ENCODE data around the gene IL26.
"Not testable (repeated sequence)": the region's sequence is repeated elsewhere in the genome, so short reads cannot be mapped to it uniquely, and the experiment has no call there.

Gene IL26

DNA sequence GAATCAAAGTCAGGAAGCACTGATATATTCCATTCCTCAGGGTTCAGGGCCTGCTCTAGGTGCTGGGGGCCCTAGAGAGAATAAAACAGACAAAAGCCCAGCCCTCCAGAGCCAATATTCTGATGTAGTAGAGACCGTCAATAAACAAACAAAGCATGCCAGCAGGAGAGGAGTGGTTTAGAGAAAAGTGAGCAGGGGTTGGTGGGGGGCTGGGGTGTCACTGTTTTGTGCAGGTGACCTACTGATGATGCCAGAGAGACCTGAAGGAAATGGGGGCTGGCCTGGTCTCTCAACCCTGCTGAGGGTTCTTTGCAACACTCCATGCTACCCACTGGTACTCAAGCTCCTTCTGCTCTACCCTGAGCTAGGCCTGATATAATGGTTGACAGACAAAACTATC is 26.5 kb downstream of the IL26 start:
- no peak for DNase-seq (ENCODE audit: low read depth)

DNA sequence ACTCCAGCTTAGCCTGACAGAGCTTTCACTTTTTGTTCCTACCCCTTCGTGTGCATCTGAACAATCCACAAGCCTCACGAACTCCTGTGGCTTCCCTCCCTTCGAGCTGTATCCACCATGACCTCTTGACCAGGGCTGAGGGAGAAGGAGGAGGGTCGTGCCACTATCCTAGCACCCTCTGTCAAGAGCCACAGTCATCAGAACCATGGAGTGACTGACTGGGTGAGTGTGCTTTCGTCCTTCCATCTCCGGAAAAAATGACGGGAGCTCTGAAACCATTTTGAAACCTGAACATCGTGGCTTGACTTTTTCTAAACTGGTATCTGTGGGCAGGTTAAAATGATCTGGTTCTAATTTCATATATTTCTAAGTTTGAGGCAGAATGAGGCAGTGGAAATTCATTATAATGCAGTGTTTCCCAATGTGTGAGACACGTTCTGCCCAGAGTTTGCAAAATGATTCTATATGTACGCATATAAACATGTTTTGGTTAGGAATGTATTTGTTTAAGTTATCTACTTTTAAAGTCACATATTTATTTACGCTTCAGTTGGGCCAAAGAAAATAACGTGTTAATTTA is 27.0 kb downstream of the IL26 start:
- DNase-seq (ENCODE audit: low read depth), result no peak

DNA sequence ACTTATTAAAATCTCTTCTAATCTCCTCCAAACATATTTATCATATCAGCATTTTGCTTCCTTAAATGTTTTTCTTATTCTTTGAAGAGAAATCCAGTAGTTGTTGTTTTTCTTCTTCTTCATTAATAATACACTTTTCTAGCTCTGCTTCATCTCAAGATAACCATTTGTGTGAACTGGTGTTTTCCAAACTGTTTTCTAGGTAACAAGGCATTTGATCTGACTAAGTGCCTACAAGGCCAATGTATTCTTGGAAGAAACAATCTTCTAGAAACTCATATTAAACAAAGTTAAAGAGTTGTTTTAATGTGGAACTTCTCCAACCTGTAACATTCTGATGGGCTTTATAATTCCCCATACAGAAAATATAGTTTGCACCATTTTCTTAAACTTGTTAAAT is 35.3 kb downstream of the IL26 start:
- no peak for DNase-seq (ENCODE audit: low read depth)

DNA sequence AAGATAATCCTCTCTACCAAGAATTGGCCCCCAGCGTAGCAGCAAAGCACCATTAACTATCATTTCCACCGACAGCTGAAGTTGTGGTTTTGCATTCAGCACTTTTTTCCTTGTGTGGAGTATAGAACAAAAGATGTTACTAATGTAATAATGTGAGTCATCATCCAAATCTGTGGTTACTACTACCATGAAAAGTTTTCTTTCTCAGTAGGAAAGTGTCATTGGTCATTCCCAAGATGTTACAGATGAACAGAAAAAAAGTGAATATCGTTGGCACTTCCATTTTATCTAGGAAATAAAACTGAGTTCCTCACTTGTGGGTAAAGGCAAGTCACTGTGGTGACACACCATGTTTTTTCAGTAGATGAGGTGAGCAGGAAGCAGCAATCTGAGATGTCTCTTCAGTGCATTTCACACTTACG is 35.8 kb downstream of the IL26 start:
- peak; percentile 34 for DNase-seq (ENCODE audit: low read depth)

DNA sequence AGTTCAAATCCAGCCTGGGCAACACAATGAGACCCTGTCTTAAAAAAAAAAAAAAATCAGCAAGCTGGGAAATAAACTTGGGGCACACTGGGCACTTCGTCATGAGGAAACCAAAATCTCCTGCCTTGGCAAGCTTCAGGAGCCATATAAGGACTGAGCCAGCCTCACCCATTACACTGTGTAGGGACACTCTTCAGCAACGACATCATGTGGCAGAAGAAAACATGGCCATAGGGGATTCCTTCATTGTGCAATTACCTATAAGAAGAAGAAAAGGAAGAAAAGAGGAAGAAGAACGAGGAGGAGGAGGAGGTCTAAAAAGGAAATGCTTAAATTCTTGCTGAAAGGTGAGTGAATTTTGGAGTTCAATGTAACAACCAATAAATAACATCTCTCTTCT is 40.0 kb downstream of the IL26 start:
- no peak for DNase-seq (ENCODE audit: low read depth)

DNA sequence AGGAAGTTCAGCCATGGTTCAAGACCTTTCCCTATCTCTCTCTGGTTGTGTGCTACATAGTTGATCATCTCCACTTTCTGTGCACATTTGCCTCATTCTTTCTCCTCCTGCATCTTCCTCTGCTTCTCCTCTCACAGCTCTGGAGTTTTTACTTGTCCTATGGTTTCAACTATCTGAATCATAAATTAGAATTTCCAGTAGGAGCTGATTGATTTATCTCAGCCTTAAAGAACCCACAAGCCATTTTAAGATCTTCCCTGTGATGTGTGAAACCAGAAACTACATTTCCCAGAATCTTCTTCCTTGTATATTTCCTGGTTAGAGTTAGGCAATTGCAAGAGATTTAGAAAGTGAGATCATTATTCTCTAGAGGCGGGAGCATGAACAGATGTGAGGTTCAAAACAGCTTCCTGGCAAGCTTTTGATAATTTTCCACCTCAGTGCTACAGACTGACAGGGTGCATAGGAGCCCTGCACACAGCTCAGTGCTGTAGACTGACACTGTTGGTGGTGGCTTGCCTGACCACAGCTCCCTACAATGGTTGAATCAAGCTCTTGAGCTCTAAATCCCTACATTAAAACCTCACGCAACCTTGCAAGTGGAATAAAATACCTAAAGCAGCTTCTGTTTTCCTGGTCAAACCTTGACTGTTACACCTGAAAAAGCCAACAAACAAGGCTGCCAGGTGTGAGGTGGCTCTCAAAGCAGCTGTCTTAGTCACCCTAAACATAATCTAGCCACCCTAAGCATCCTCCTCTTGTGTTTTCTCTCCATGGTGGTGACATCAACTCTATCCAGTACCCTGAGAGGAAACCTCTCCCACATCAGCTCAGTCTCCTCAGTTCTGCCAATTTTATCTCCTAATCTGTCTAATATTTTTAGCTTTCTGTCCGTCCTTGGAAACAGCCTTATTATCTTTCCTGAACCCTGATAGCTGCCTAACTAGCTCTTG is 44.5 kb downstream of the IL26 start:
- no peak for DNase-seq (ENCODE audit: low read depth)

DNA sequence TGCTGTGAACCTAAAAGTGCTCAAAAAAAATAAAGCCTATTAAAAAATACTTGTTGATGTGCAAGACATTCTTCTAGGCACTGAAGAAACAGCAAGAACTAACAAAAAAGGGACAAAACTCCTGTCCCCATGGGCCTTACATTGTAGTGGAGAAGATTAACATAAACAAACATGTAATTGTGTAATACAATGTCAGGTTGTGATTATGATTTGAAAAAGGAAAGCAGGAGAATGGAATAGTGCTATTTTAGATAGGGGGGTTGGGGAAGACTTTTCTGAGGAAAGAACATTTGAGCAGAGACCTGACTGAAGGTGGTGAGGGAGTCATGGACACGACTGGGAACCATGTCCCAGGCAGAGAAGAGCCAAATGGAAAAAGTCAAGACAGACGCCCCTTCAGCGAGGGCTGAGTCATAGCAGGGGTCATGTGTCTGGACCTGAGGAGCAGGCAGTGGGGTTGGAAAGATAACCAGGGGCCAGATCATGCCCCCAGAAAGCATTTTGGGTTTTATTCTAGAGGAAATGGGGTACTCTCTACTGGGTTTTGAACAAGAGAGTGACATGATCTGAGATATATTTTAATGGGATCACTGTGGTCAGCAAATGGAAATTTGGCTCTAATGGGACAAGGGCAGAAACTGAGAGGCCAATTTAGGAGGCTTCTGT is 46.7 kb downstream of the IL26 start:
- DNase-seq (ENCODE audit: low read depth), result no peak

DNA sequence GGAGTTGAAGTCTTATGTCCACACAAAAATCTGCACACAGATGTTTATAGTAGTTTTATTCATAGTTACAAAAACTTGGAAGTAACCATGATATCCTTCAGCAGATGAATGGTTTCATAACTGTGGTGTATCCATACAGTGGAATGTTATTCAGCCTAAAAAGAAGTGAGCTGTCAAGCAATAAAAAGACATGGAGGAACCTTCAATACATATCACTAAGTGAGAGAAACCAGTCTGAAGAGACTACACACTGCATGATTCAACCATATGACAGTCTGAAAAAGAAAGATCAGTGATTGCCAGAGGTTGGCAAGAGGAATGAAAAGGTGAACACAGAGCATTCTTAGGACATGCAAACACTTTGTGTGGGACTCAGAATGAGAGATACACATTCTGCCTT is 47.4 kb downstream of the IL26 start:
- DNase-seq (ENCODE audit: low read depth), result no peak

DNA sequence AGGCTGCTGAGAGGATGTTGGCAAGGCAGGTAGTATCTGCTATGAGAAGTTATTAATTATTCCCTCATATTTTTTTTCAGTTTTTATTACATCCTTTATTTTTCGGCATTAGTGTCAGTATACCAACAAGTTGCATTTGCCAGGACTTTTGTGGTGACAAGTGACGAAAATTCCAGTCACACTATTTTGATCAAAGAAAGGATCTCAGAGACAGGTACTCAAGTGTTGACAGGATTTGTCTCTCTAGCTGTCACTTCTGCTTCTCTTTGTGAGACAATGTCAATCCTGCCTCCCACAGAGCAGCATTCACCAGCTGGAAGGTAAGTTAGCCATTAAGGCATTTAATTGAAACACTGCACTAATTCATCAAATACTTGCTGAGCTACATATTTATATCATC is 48.0 kb downstream of the IL26 start:
- DNase-seq (ENCODE audit: low read depth), result no peak

DNA sequence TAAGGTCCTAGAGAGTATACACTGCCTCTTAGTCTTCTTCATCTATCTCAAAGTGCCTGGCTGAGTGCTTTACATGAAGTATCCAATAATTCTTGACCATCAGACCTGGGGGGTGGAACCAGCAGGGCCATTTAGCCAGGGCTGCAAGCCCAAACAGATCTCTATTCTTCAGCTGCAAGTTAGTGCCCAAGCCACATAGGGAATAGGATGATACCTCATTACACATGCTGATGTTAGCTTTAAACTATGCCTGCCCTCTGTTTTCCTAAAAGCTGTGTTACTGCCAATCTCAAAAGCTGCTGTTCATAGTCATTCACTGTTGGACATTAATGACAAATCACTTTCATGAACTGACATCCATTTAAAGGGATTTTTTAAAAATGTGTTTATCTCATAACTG is 49.4 kb downstream of the IL26 start:
- no peak for DNase-seq (ENCODE audit: low read depth)

DNA sequence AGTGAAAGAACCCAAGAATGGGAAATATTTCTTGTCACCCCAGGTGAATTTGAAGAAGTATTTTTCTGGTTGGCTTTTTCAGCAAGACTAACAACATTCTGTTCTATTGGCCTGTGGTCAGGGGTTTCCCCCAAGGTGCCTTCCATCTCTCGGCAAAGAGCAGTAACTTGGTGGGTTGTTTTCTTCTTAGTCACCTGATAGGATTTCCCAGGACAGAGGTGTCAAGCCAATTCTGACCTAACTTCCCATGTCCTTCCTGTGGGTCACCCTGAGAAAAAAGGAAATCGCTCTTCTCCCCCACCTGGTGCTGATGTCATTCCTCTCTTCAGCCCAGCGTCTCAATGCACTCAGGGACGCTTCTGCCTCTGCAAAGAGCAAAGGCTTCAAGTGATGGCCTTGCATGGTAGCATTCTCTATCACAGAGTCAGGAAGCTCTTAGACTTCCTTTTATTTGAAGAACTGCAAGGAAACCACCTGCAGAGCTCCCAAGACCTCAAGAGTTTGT is 50.0 kb downstream of the IL26 start:
- DNase-seq (ENCODE audit: low read depth), result no peak

DNA sequence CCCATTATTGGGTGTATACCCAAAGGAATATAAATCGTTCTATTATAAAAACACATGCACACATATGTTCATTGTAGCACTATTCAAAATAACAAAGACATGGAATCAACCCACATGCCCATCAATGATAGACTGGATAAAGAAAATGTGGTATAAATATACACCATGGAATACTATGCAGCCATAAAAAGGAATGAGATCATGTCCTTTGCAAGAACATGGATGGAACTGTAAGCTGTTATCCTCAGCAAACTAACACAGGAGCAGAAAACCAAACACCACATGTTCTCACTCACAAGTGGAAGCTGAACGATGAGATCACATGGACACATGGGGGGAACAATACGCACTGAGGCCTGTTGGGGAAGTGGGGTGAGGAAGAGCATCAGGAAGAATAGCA is 50.8 kb downstream of the IL26 start:
- not testable (repeated sequence) for DNase-seq (ENCODE audit: low read depth)

DNA sequence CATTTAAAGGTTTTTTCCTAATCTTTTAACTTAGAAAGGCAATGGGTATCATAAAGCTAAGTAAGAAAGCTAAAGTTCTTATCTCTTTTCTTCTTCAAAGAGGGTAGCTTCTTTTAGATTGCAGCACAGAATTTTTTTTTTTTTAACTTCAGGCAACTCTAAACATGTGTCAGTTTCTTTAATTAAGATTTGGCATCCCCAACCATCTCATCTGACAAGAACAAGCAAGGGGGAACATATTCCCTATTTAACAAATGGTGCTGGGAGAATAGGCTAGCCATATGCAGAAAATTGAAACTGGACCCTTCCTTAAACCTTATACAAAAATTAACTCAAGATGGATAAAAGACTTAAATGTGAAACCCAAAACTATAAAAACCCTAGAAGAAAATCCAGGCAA is 51.8 kb downstream of the IL26 start:
- no peak for DNase-seq (ENCODE audit: low read depth)

DNA sequence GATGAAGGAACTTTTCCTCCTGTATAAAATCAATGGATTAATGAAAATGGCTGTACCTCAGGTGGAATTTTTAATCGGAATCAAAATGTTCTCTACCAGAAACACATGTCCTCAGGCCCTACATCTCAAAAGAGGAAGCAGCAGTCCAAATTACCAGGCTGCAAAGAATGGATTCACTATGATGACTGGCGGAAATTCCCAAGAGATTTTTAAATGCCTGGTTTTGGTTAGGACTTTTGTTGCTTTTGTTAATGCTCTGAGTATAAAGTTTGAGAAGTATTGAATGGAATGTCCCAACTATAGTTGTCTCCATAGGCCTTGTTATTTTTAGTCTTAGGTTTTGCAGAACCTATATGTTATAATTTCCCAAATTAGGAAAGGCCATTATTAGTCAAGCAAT is 54.9 kb downstream of the IL26 start:
- no peak for DNase-seq (ENCODE audit: low read depth)

DNA sequence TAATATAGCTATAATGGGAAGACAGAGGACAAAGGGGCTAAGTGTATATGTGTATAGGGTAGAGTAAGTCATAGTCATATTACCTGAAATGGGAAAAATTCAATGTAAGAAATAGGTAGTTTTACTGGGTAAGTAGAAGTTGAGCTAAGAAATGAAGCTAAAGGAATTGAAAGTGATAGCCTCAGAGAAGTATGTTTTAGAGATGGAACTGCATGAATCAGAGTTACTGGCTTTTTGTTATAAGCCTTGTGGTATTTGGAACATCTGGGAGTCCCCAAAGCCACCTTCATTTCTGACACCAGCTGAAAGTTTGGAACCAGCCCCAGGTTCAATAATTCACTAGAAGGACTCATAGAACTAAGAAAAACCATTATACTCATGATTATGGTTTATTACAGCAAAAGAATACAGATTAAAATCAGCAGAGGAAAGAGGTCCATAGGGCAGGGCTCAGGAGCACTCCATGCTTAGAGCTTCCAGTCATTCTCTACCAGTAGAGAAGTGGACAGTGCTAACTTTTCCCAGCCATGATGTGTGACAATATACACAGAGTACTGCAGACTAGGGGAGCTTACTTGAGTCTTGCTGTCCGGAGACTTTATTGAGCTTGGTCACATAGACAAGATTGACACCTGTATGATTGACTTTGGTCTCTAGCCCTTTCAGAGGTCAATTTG is 56.3 kb downstream of the IL26 start:
- no peak for DNase-seq (ENCODE audit: low read depth)

DNA sequence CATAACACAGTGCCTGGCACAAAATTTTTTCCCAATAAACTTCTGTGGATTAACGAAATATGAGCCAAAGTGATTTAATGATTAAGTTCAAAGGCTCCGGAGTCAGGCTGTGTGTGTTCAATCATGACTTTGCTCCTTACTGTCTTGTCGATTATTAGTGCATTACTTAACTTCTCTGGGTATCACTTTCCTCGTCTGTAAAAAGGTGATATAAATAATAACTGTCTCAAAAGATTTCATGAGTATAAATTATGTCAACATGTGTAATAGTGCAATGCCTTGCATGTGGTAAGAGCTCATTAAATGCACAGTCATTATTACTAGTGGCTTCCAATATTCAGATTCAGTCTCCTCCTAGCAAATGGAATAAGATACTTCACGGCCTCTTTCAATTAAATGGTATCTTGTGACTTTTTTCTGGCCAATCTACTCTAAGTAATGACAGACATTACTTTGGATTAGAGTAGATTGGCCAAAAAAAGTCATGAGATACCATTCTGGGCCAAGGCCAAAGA is 59.2 kb downstream of the IL26 start:
- DNase-seq (ENCODE audit: low read depth), result no peak

DNA sequence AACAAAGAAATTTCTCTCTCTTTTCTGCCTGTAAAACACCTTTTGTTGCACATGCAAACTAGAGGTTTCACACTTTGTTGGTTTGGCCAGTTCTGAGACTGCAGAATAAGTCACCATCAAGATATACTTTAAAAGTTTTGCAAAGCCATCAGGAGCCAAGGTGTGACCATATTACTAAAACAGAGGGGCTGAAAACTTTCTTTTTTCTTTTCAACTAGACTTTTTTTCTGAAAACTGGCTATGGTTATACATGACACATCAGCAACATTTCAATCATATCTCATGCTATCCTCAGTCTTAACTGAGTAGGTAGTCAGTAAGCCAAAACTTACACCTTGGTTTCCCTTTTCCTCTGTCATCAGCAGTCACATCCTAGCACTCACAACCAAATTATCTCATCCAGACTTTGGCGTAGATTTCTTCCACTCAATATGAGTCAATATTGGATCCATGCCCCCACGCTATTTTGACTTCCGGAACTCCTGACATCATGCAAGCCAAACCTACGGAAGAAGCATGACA is 62.0 kb downstream of the IL26 start:
- no peak for DNase-seq (ENCODE audit: low read depth)

DNA sequence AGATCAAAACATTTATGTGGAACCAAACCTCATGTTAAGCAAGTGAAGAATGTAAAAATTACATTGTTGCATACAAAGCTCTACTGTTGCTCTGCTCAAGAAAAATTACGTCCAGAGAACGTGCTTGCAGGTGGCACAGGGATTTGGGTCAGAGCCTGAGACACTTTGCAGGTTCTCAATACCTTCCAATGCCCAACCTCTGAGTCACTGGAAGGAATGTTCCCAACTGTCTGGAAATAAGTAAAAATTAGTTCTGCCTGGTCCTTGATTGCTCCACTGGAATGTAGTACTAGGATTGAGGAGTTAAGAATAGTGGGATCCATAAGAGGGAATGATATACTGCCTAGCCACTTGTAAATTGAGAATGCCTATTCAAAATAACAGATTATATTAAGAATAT is 63.2 kb downstream of the IL26 start:
- no peak for DNase-seq (ENCODE audit: low read depth)

DNA sequence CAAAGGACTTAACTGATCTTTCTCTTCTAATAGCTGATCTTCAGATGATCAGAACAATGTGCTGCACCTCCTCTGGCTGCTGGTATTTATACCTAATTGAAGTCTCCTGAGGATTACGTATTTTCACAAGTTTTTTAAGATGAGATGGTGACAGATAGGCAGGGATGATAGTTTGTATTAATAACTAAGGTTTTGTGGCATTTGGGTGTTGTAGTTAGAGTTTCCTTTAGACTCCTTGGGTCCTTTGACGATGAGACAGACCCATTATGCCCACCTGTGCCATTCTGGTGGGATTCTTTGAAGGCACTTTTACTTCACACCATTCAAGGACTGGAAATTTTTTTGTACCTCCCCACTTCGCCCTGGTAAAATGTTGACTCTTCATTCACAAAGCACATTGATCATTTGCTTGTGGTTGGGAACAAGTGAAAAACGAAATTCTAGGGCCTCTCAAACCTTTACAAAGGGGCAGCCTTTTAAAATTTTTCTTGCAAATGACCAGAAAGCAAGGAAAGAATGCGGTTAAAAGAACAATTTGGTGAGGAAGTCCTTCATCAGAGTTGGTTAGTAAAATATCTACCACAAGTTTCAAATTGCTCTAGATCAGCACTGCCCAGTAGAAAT is 65.8 kb downstream of the IL26 start, which contains the start of gene IFNG:
Gene IFNG (minus strand): TSS at position 60 of the 624 bp plus-strand sequence. CDS start 125 bp downstream, outside the sequence.
- no peak for DNase-seq (ENCODE audit: low read depth)

DNA sequence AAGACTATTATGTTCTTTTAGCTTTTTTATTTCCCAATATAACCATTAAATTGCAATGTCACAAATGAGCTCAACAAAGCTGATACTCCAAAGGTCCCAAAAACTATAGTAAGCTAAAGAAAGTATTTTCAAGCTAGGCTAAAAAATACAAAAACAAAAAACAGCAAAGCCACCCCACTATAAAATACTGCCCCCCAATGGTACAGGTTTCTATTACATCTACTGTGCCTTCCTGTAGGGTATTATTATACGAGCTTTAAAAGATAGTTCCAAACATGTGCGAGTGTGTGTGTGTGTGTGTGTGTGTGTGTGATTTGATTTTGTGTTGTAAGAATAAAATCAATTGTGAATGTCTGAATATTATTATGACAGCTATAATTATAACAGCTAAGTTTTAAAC is 67.2 kb downstream of the IL26 start:
- no peak for DNase-seq (ENCODE audit: low read depth)

DNA sequence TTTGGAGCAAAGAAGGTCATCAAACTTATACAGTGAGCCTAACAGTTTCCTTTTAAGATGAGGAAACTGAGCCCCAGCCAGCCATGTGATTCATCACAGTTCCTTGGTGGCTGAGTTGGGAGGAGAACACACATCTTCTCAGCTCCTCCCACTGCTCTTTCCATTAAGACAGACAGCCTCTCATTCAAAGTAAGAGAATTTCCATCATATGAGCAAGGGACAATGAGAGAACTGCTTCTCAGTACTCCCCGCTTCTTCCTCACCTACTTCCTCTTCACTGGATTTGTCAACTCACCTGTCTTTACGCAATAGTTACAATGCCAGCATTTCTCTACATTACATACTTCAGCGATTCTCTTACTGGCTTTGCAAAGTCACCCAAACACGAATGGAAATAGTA is 68.2 kb downstream of the IL26 start:
- no peak for DNase-seq (ENCODE audit: low read depth)
